WTC11 (cell line): ENCODE data around the gene INSL3. TPM values are rescaled to one million over a fixed set of nuclear protein-coding genes. Genes with fewer than 3 reads are reported as not detected.

Source experiments
- ATAC-seq: fragments of 200-7000 bp; cut with Tn5 transposase; 2 replicates; pipeline ENCODE4 v1.10.0; 2021; ENCODE audit warnings: mild to moderate bottlenecking, moderate library complexity
- CTCF ChIA-PET: fragments of 300-600 bp; sonication (Branson Sonifier 250); formaldehyde crosslinking; loops from one replicate; lab custom pipeline; 2021; ENCODE audit warnings: antibody characterized with exemption; lab: Charles Lee
- POLR2A ChIA-PET: fragments of 350-600 bp; sonication (Branson Sonifier 250); formaldehyde crosslinking; loops from one replicate; lab custom pipeline; 2021; ENCODE audit warnings: antibody characterized with exemption; lab: Charles Lee
- DNase-seq: peaks from one replicate; pipeline ENCODE4 v3.0.0; 2021; ENCODE audit warnings: low spot score
- H3K27ac Mint-ChIP-seq: 2 replicates; pipeline ENCODE4 v1.8.0; 2021; ENCODE audit warnings: mixed read lengths
- H3K27me3 Mint-ChIP-seq: 2 replicates; pipeline ENCODE4 v1.8.0; 2021; ENCODE audit warnings: low read depth, mild to moderate bottlenecking, moderate library complexity, mixed read lengths
- H3K36me3 Mint-ChIP-seq: 2 replicates; pipeline ENCODE4 v1.8.0; 2021; ENCODE audit warnings: mixed read lengths
- H3K4me1 Mint-ChIP-seq: 2 replicates; pipeline ENCODE4 v1.8.0; 2022; ENCODE audit warnings: mixed read lengths
- H3K4me3 Mint-ChIP-seq: 2 replicates; pipeline ENCODE4 v1.8.0; 2021; ENCODE audit warnings: mild to moderate bottlenecking, moderate library complexity, mixed read lengths
- H3K9me3 Mint-ChIP-seq: 2 replicates; pipeline ENCODE4 v1.8.0; 2021; ENCODE audit warnings: mixed read lengths
- ARID4B ChIP-seq: sonication (generic); formaldehyde crosslinking; IDR thresholded peaks from 2 replicates; pipeline ENCODE4 v1.8.0; 2023; ENCODE audit warnings: missing genetic modification reagents, mild to moderate bottlenecking, borderline replicate concordance
- CREM ChIP-seq: sonication (generic); formaldehyde crosslinking; IDR thresholded peaks from 2 replicates; pipeline ENCODE4 v1.8.1; 2022; ENCODE audit warnings: mild to moderate bottlenecking, missing genetic modification reagents, moderate library complexity
- FOXK1 ChIP-seq: sonication (generic); formaldehyde crosslinking; IDR thresholded peaks from 2 replicates; pipeline ENCODE4 v1.8.0; 2022; ENCODE audit warnings: mild to moderate bottlenecking, moderate library complexity, missing genetic modification reagents
- GRHL2 ChIP-seq: fragments of 250-450 bp; sonication (Bioruptor Pico); IDR thresholded peaks from 2 replicates; pipeline ENCODE4 v1.8.0; 2022; ENCODE audit warnings: mild to moderate bottlenecking, moderate library complexity; ENCODE audit not compliant: insufficient replicate concordance, severe bottlenecking
- IRF2 ChIP-seq: sonication (generic); formaldehyde crosslinking; IDR thresholded peaks from 2 replicates; pipeline ENCODE4 v1.8.0; 2022; ENCODE audit warnings: low read depth, missing genetic modification reagents, borderline replicate concordance
- JAZF1 ChIP-seq: fragments of 250-450 bp; sonication (Bioruptor Pico); IDR thresholded peaks from 2 replicates; pipeline ENCODE4 v1.9.0; 2021; ENCODE audit warnings: moderate library complexity, mild to moderate bottlenecking, inconsistent platforms
- OVOL2 ChIP-seq: fragments of 250-450 bp; sonication (Bioruptor Pico); IDR thresholded peaks from 2 replicates; pipeline ENCODE4 v1.9.0; 2021; ENCODE audit warnings: mild to moderate bottlenecking, borderline replicate concordance
- STAT6 ChIP-seq: sonication (generic); formaldehyde crosslinking; conservative IDR thresholded peaks from 2 replicates; pipeline ENCODE4 v1.8.1; 2023; ENCODE audit warnings: mild to moderate bottlenecking, low read depth, missing genetic modification reagents, moderate library complexity
- USF2 ChIP-seq: sonication (generic); formaldehyde crosslinking; IDR thresholded peaks from 2 replicates; pipeline ENCODE4 v1.8.1; 2023; ENCODE audit warnings: mild to moderate bottlenecking, missing genetic modification reagents, moderate library complexity
- ZNF219 ChIP-seq: sonication (generic); formaldehyde crosslinking; IDR thresholded peaks from 2 replicates; pipeline ENCODE4 v1.8.0; 2023; ENCODE audit warnings: missing genetic modification reagents, mild to moderate bottlenecking, borderline replicate concordance
- ZNF281 ChIP-seq: sonication (generic); formaldehyde crosslinking; IDR thresholded peaks from 2 replicates; pipeline ENCODE4 v1.8.0; 2023; ENCODE audit warnings: mild to moderate bottlenecking, missing genetic modification reagents
- ZNF396 ChIP-seq: fragments of 250-450 bp; sonication (Bioruptor Pico); IDR thresholded peaks from 2 replicates; pipeline ENCODE4 v1.8.0; 2021; ENCODE audit warnings: mild to moderate bottlenecking, moderate library complexity, borderline replicate concordance
- ZNF416 ChIP-seq: fragments of 250-450 bp; sonication (Bioruptor Pico); IDR thresholded peaks from 2 replicates; pipeline ENCODE4 v1.9.0; 2021; ENCODE audit warnings: mild to moderate bottlenecking, inconsistent platforms
- ZNF425 ChIP-seq: fragments of 250-450 bp; sonication (Bioruptor Pico); conservative IDR thresholded peaks from 2 replicates; pipeline ENCODE4 v1.9.0; 2021; ENCODE audit warnings: mild to moderate bottlenecking
- total RNA-seq: library from RNA; stranded (reverse); gene quantifications from 3 replicates; pipeline ENCODE4 v1.2.3, GENCODE V29; 2021

Gene INSL3
- total RNA-seq, 1 experiment from 2014 or later, result 0.79 TPM

GRCh38 chr19:17790059-17790780 lies 31.1 kb downstream of the INSL3 start:
- ChIA-PET CTCF (interaction anchor here (0.7 to 3.7 kb wide), 2 partner anchors 16 to 45 kb away, joined by 5 to 13 read pairs; no protein-coding TSS in a partner anchor), POLR2A (no interaction called here)
- peaks cover 6% of the 10 kb centered on the region for H3K4me1 Mint-ChIP-seq
- H3K27ac Mint-ChIP-seq, result no peak overlapping the region
- H3K4me3 Mint-ChIP-seq, result no peak overlapping the region
- TF ChIP-seq CREM (CRISPR knock-in tag) (no peak), ARID4B (CRISPR knock-in tag) (no peak), USF2 (CRISPR knock-in tag) (no peak), ZNF219 (CRISPR knock-in tag) (no peak), ZNF425 (CRISPR knock-in tag) (no peak), OVOL2 (CRISPR knock-in tag) (no peak), STAT6 (CRISPR knock-in tag) (no peak), ZNF281 (CRISPR knock-in tag) (no peak), ZNF396 (CRISPR knock-in tag) (no peak), JAZF1 (CRISPR knock-in tag) (no peak), GRHL2 (CRISPR knock-in tag) (no peak), FOXK1 (no peak), ZNF416 (CRISPR knock-in tag) (no peak), IRF2 (CRISPR knock-in tag) (no peak)
- no peak for ATAC-seq
- no peaks in the 10 kb centered on the region for H3K9me3 Mint-ChIP-seq
- H3K27me3 Mint-ChIP-seq, result peaks cover 14% of the 10 kb centered on the region
- DNase-seq, result no peak
- H3K36me3 Mint-ChIP-seq, result peaks cover 3% of the 10 kb centered on the region
